HFFc6 (cell line): ENCODE measurements around the gene MPPE1. TPM values are rescaled to one million over a fixed set of nuclear protein-coding genes. Genes with fewer than 3 reads are reported as not detected.

ENCODE experiments used
- DNase-seq: peaks from one replicate; pipeline ENCODE4 v3.0.0-alpha.2; 2018
- H3K27ac Mint-ChIP-seq: 2 replicates; pipeline ENCODE4 v1.8.0; 2020; ENCODE audit warnings: mild to moderate bottlenecking, mixed read lengths
- H3K27me3 Mint-ChIP-seq: 2 replicates; pipeline ENCODE4 v1.8.0; 2021; ENCODE audit warnings: mild to moderate bottlenecking, moderate library complexity, mixed read lengths; ENCODE audit not compliant: insufficient read depth
- H3K36me3 Mint-ChIP-seq: 2 replicates; pipeline ENCODE4 v1.8.0; 2021; ENCODE audit warnings: low read depth, mixed read lengths
- H3K4me1 Mint-ChIP-seq: 2 replicates; pipeline ENCODE4 v1.8.0; 2020; ENCODE audit warnings: low read depth, mixed read lengths
- H3K4me3 Mint-ChIP-seq: 2 replicates; pipeline ENCODE4 v1.8.0; 2020; ENCODE audit warnings: mild to moderate bottlenecking, moderate library complexity, mixed read lengths
- H3K9me3 Mint-ChIP-seq: 2 replicates; pipeline ENCODE4 v1.8.0; 2020; ENCODE audit warnings: mild to moderate bottlenecking, mixed read lengths
- CTCF ChIP-seq: fragments of 200-600 bp; sonication (generic); IDR thresholded peaks from 2 replicates; pipeline ENCODE4 v1.5.0; 2021; ENCODE audit warnings: antibody characterized with exemption, mild to moderate bottlenecking
- total RNA-seq, 6 experiments: library from RNA; stranded (reverse); fragmentation: NEBNext Ultra II Directional; extraction: Animal tissue kit (Norgen Biotek cat#: 25700); gene quantifications; 2 replicates in 1 of 6; 3 replicates in 5 of 6; pipeline ENCODE4 v1.2.3, GENCODE V29; 2021

The MPPE1 gene
- total RNA-seq, 6 experiments from 2014 or later: 23.5 to 28.2 (median 26.0) TPM

GRCh38 chr18:11868230-11868629 is 39.9 kb downstream of the MPPE1 start:
- no peak for TF ChIP-seq CTCF
- peaks cover 4% of the 10 kb centered on the region; the same call in 1 of the 2 replicates for H3K4me1 Mint-ChIP-seq
- H3K27me3 Mint-ChIP-seq: peaks cover 8% of the 10 kb centered on the region
- H3K4me3 Mint-ChIP-seq: no peak overlapping the region
- no peak for DNase-seq
- H3K9me3 Mint-ChIP-seq: no peaks in the 10 kb centered on the region
- no peaks in the 10 kb centered on the region for H3K36me3 Mint-ChIP-seq
- H3K27ac Mint-ChIP-seq: no peak overlapping the region

- Mint-ChIP-seq H3K36me3 (no peaks in the 10 kb centered on the region), H3K27ac (no peak overlapping the region), H3K4me1 (peaks cover 8% of the 10 kb centered on the region), H3K4me3 (no peak overlapping the region), H3K27me3 (peaks cover 4% of the 10 kb centered on the region; the same call in 1 of the 2 replicates), H3K9me3 (no peaks in the 10 kb centered on the region)
- no peak for TF ChIP-seq CTCF
- DNase-seq: no peak
Measured at GRCh38 chr18:11866764-11867163, 41.4 kb downstream of the MPPE1 start.

- Mint-ChIP-seq H3K4me3 (no peak overlapping the region), H3K27me3 (peaks cover 4% of the 10 kb centered on the region; the same call in 1 of the 2 replicates), H3K4me1 (peaks cover 9% of the 10 kb centered on the region), H3K27ac (no peak overlapping the region), H3K9me3 (no peaks in the 10 kb centered on the region), H3K36me3 (no peaks in the 10 kb centered on the region)
- no peak for TF ChIP-seq CTCF
- no peak for DNase-seq
Measured at GRCh38 chr18:11866329-11866728, 41.8 kb downstream of the MPPE1 start.

GRCh38 chr18:11865071-11865470 is 43.0 kb downstream of the MPPE1 start:
- TF ChIP-seq CTCF: no peak
- peaks cover 4% of the 10 kb centered on the region; the same call in 1 of the 2 replicates for H3K27me3 Mint-ChIP-seq
- no peaks in the 10 kb centered on the region for H3K36me3 Mint-ChIP-seq
- H3K27ac Mint-ChIP-seq: no peak overlapping the region
- no peak overlapping the region for H3K4me3 Mint-ChIP-seq
- H3K9me3 Mint-ChIP-seq: no peaks in the 10 kb centered on the region
- H3K4me1 Mint-ChIP-seq: peaks cover 15% of the 10 kb centered on the region
- no peak for DNase-seq

- H3K4me1 Mint-ChIP-seq: peaks cover 21% of the 10 kb centered on the region
- no peak for TF ChIP-seq CTCF
- H3K9me3 Mint-ChIP-seq: no peaks in the 10 kb centered on the region
- H3K27me3 Mint-ChIP-seq: peaks cover 4% of the 10 kb centered on the region; the same call in 1 of the 2 replicates
- DNase-seq: no peak
- H3K27ac Mint-ChIP-seq: no peak overlapping the region
- H3K4me3 Mint-ChIP-seq: no peak overlapping the region
- H3K36me3 Mint-ChIP-seq: no peaks in the 10 kb centered on the region
Measured at GRCh38 chr18:11864471-11864870, 43.6 kb downstream of the MPPE1 start.
